HG03565 (cell line): ENCODE measurements around the gene FAT1.
"Not testable (repeated sequence)": the region's sequence is repeated elsewhere in the genome, so short reads cannot be mapped to it uniquely, and the experiment has no call there.

Experiments used
- ATAC-seq: cut with Tn5 transposase; IDR thresholded peaks from one replicate; pipeline ENCODE4 v1.9.1; 2021; ENCODE audit warnings: mild to moderate bottlenecking, moderate library complexity; ENCODE audit not compliant: unreplicated experiment

FAT1 gene

GRCh38 chr4:186660403-186660802 is 63.3 kb downstream of the FAT1 start:
- ATAC-seq: no peak

- ATAC-seq: no peak
Measured at GRCh38 chr4:186659935-186660334, 63.7 kb downstream of the FAT1 start.

GRCh38 chr4:186659456-186659855 is 64.2 kb downstream of the FAT1 start:
- not testable (repeated sequence) for ATAC-seq

- ATAC-seq: no peak
Measured at GRCh38 chr4:186658657-186659056, 65.0 kb downstream of the FAT1 start.

GRCh38 chr4:186657764-186658163 is 65.9 kb downstream of the FAT1 start:
- ATAC-seq: no peak

- ATAC-seq: no peak
Measured at GRCh38 chr4:186653969-186654368, 69.7 kb downstream of the FAT1 start.

- no peak for ATAC-seq
Measured at GRCh38 chr4:186651624-186652023, 72.0 kb downstream of the FAT1 start.

GRCh38 chr4:186651181-186651603 is 72.5 kb downstream of the FAT1 start:
- ATAC-seq: no peak

GRCh38 chr4:186650401-186651180 is 73.1 kb downstream of the FAT1 start:
- ATAC-seq: no peak

- ATAC-seq: no peak
Measured at GRCh38 chr4:186647821-186648220, 75.8 kb downstream of the FAT1 start.

- ATAC-seq: no peak
Measured at GRCh38 chr4:186644737-186645261, 78.9 kb downstream of the FAT1 start.

GRCh38 chr4:186644311-186644638 is 79.4 kb downstream of the FAT1 start:
- ATAC-seq: no peak

- no peak for ATAC-seq
Measured at GRCh38 chr4:186643501-186644310, 80.0 kb downstream of the FAT1 start.

- no peak for ATAC-seq
Measured at GRCh38 chr4:186642998-186643397, 80.7 kb downstream of the FAT1 start.

- no peak for ATAC-seq
Measured at GRCh38 chr4:186642530-186642929, 81.1 kb downstream of the FAT1 start.

GRCh38 chr4:186634591-186635128 is 89.0 kb downstream of the FAT1 start:
- no peak for ATAC-seq

- ATAC-seq: no peak
Measured at GRCh38 chr4:186633844-186634243, 89.8 kb downstream of the FAT1 start.

- no peak for ATAC-seq
Measured at GRCh38 chr4:186630128-186630527, 93.5 kb downstream of the FAT1 start.

GRCh38 chr4:186628058-186628711 is 95.5 kb downstream of the FAT1 start:
- ATAC-seq: no peak

- ATAC-seq: no peak
Measured at GRCh38 chr4:186627226-186627865, 96.3 kb downstream of the FAT1 start.

- ATAC-seq: no peak
Measured at GRCh38 chr4:186624951-186625350, 98.7 kb downstream of the FAT1 start.
